ENCODE data around the gene INPP5D.
"Not testable (repeated sequence)": the region's sequence is repeated elsewhere in the genome, so short reads cannot be mapped to it uniquely, and the experiment has no call there.

The INPP5D gene

DNA sequence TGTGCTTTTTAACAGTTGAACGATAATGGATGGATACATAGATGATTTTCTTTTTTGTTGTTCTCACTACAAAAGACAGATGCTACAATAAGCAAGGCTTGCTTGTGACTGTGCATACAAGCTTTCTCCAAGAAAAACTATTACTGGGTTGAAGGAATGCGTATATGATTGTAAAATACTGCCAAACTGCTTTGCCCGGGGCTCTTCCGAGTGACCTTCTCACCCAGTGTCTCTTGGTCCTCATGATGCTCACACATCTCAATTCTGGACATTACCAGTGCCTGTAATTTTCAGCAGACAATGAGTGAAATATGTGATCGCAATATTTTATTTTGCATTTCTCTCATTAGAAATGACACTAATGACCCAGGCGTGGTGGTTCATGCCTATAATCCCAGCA, 35.9 kb downstream of the INPP5D start:
- DNase-seq, result no peak

DNA sequence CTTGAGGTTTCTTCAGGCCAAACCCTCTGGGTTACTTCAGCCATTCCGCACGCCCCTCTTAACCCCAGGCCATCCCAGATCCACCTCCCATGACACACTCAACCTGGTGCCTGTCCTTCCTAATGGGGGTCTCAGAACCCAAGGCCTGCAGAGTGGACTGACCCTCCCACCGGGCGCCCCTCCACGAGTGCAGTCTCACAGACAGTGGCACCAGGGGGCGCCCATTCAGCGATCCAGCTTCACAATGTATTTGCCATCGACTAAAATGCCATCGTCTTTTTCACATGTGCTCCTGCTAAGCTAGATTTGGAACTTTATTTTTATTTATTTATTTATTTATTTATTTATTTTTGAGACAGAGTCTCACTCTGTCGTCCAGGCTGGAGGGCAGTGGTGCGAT, 38.5 kb downstream of the INPP5D start:
- no peak for DNase-seq

GRCh38 chr2:233099820-233100191, 39.7 kb downstream of the INPP5D start:
- not testable (repeated sequence) for DNase-seq

DNA sequence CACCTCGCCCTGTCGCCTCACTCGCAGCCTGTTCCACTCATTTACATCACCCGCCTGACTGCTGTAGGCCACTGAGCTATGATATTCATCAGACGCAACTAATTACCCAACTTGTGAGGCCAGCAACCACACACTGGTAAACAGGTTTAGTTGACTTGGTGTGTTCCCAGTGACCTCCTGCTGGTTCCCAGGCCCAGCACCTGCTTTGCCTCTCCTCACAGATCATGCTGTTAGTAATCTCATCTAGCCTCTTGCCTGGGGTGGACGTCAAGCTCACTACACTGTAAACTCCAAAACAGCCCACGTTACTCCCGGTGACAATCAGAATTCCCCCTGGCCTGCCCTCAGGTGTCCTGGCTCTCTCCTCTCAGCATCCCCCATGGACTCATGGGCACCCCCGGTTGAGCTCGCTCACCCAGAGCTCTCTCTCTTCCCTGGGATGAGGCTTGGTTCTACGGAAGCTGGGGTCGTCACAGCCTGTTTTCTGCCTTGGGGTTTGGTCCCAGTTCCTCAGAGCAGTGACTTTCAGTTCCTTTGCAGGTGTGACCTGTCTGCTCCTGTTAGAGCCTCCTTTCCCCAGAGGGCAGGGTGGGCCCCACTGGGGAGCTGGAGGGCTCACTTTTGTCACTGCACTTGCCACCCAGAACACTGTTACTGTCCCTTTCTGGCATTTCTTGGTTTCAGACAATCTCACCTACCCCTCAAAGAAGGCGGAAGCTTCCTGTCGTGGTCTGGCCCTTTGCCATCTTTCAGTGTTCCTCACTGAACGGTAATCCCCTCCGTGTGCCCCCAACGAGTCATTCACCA, 40.3 kb downstream of the INPP5D start:
- DNase-seq, result no peak

DNA sequence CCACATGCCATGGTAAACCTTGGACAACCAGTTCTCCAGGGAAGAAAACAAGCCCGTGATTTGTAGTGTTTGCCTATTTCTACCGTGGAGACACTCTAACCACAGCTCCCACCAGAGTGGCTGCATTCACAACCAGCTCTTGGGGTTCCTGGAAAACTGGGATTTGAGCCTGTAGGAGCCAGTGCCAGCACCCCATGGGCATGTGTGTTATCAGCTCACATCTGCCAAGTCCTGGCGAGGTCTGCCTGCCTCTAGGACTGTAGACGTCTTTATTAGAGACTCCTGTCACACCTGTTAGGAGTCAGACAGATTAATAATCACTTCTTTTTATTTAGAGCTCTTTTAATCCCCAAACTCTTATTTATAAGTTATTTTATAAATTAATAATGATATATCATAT, 41.0 kb downstream of the INPP5D start:
- DNase-seq, result no peak

- DNase-seq, result no peak
These were observed 41.7 kb downstream of the INPP5D start for GRCh38 chr2:233101816-233102215.

DNA sequence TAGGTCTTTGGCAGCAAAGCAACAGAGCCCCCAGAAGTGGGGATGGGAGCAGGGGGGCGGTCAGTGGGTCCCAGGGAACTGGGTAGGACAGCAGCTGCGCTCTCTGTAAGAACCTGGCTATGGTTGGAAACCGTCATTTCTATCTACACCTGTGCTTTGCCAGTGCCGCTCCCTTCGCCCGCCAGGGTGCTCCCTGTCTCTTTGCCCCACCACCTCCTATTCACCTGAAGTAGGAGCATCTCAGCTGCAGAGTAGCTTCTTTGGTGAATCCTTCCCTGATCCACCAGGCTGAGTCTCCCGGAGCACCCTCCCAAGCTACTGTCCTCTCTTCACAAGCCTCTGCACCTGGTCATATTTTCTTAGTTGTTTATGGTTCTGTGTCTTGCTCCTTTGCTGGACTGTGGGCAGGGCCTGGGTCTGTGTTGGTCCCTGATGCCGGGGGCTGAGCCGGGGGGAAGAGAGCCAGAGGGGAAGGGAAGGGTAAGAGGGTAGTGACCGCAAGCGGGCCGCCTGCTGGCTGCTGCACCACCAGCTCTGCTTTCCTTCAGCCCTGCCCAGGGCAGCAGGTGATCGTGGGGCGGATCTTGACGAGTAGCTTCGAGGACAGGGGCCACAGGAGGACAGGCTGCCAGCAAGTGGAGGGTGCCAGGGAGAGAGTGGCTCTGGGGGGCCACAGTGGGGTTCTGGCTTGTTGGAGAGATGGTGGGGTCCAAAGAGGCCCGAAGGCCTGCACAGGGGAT, 45.2 kb downstream of the INPP5D start:
- no peak for DNase-seq

DNA sequence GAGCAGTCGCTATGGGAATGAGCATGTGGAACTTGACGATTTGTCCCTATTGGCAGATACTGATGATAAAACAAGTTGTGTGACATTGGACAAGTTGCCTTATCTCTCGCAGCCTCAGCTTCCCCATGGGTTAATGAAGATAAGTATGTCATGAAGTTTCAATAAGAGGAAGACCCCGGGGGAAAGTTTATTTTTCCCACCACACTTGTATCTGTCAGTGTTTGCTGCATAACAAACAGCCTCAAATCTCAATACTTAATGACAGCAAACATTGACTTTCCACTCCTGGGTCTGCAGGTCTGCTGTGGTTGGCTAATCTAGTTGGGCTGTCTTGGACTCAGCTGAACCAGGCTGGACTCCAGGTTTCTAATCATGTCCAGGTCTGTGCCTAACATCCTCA, 45.8 kb downstream of the INPP5D start:
- DNase-seq, result no peak

DNA sequence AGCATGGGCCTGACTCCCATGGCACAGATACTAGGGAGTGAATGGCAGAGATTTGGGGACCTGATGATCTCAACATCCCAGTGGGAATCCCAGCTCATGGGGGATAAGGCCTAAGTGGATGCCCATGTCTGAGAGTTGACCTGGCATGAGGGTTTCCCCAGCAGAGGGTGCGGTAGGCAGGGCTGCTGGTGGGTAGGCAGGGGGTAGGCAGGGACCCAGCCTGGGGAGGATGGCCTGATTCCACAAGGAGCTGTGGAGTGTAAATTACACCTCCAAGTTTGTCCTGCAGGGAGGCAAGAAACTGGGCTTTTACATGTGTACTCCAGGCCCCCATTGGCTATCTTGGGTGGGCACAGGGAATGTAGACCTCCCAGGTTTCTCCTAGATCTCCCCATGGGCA, 46.9 kb downstream of the INPP5D start:
- no peak for DNase-seq

DNA sequence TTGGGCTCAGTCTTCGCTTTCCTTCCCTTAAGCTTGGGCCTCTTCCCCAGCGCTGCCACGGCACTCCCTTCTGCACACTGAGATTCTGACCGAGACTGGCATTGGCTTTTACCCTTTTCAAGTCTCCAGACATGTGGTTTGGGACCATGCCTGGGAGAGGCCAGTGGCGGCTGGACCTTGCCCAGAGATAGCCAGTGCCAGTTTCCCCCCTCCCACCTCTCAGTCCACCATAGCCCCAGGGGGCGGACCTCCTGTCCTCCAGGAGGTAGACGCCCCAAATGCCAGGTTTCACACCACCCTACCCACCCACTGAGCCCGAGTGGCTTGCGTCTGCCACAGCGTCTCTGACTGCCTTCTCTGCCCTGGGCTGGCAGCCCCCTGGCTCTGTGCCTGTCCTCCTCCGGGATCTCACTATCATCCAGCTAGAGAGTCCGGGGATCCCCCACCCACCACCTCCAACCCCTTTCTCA, 47.7 kb downstream of the INPP5D start:
- DNase-seq, result no peak

DNA sequence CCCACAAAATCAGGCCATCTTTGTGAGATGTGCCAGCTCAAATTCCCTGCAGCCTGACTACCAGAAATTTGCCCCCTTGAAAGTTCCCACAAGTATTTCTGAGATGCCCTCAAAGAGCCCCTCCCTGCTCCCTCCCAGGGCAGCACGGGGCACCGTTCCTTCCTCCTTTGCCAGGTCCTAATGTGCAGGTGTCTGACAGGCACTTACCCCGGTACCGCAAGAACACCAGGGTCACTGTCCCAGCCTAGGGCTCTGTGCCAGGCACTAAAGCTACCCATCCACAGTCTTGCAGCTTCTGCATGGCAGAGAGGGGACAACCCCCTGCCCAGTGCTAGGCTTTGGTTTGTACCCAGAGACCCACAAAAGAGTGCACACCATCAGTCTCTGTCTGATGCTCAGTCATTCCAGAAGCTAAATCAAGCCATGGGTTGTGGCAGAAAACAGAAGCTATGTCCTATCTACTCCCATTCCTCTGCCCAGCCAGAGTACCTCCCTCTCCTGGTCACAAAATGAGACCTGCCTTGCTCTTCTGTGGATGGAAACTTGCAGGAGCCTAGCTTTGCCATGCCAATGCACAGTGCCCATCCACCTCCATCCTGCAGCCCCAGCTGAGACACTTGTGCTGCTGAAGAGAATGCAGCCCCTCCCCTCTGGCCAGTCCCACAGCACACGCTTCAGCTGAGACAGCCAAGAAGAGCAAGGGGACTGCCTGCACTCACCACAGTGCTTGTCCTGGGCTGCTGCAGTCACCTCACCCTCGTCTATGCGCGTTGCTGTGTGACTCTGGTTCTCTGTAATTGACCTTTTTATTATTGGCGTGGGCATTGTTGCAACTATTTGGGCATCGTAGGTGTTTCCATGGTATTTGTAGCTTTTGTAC, 48.7 kb downstream of the INPP5D start:
- DNase-seq, result no peak

DNA sequence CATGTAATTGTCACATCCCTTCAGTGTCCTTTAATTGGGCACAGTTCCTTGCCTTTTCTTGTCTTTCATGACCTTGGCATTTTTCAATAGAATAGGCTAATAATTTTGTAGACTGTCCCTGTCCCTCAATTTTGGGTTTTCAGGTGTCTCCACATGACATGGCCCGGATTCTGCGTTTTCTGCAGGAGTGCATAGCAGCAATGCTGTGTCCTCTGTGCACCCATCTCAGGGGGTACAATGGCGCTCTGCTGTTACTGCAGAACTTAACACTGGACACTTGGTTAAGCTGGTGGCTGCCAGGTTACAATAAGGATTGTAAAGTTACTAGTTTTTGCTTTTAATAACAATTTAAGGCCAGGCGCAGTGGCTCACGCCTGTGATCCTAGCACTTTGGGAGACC, 51.3 kb downstream of the INPP5D start:
- DNase-seq, result no peak

DNA sequence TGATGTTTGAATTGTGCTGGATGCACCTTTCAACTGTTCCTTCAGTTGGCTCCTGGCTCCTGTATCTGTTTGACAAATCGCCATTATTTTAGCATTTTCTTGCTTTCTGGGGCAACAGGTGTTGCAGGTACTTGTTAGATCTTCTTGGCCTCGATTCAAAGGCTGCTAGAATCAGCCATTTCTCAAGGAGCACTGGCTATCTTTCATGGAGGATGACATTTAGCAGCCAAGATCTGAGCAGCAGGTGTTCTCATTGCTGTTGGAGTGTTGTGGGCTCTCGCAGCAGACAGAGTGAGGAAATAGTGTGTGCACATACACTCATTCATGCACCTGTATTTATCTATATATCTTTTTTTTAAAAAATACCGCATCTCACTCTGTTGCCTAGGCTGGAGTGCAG, 52.2 kb downstream of the INPP5D start:
- DNase-seq, result no peak

GRCh38 chr2:233112776-233113452, 52.8 kb downstream of the INPP5D start:
- no peak for DNase-seq

- DNase-seq, result no peak
These were observed 54.3 kb downstream of the INPP5D start for GRCh38 chr2:233114421-233114861.

DNA sequence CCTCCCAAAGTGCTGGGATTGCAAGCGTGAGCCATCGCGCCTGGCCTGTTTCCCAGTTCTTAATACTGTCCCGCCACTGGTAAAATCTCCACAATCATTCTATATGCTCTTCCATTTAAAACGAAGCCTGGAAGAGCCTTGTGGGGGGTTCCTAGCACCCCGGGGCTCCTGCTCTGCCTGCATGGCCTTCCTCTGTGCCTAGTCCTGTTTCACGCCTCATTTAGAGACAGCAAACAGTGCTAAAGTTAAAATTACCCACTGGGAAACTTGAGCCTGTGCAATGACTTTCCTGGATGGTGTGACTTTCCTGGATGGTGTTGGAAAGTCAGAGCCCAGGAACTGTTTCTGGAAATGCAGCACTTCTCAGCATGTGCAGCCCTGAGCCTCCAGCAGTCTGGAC, 55.0 kb downstream of the INPP5D start:
- DNase-seq, result no peak

DNA sequence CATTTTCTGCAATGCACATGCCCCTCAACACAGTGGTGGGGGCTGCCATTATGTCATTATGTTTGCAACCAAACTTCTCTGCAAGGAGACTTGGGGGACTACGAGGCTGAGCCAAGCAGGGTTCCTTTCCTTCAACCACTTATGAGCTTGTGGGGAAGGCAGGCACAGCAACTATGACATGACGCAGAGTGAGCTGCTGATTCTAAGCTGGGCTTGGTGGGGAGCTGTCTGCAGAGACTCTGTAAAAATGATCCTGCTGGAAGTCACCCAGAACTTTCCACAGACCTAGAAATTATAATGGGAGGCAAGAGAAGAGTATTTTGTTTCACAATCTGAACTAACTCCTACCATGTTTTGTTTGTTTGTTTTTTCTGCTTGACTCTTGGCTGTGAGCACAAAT, 55.6 kb downstream of the INPP5D start:
- no peak for DNase-seq

DNA sequence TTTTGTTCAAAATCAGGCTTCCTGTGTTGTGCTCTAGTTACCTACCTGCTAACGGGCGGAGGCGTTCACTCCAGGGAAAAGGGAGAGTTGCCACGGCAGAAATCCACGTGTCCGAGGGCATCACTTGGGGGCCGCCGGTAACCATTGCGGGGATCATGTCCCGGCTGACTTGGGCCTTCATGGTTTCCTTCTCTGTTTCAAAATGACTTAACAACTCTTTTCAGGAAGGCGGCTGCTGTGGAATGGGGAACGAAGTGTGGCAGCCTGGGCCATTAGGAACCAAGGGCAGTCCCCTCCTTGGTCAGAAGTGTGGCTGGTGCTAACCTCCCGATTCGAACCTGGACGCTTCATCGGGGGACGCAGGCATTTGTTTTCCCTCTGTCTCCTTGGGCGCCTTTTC, 56.8 kb downstream of the INPP5D start:
- no peak for DNase-seq

DNA sequence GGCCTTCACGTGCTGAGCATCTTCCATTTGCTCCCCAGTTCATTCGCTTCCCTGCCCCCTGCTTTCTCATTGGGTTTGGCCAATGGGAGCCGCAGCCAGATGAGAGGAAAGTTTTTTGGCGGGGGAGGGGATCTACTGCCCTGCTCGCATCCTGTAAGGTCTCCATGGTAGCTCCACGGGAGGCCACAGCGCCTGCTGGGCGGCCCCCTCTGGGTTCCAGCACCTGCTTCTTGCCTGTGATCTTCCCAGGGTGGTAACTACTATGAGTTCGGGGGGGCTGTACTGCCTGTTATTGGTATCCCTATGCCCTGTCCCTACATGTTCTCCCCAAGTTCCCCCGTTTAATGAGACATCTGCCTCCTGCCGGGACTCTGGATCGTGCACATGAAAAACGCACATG, 57.2 kb downstream of the INPP5D start:
- no peak for DNase-seq

GRCh38 chr2:233117811-233118647, 57.9 kb downstream of the INPP5D start:
- no peak for DNase-seq

DNA sequence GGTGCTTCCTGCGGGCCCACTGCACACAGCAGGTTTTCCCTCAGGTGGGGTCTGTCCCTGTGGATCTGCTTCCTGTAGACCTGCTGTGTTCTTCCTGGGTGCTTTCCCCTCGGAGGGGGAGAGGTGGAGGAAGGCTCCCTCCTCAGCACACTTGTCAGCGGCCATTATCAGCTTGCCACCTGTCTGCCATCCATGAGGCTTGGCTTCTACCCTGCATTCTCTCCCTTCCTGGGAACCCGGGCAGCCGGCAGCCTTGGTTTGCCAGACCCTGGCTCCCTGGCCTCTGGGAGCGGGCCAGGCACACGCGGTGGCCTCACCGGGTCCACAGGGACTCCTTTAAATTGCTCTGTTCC, 58.5 kb downstream of the INPP5D start:
- DNase-seq, result no peak

DNA sequence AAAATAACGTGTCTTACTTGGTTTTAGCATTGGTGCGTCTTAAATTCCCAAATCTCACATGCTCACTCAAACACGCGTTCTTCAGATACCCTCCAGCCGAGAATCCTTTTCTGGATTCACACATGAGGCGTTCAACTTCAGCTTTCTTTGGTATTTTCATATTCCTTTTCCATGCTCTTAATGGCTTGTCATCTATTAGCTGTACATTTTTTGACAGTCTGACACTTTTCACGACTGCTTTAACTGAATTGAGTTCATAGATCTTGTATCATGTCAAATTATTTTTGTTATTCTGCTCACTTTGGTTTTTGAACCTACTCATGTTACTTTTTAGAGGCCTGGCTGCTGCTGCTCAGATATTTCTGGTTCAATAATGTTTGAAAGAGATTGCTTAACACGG, 59.0 kb downstream of the INPP5D start:
- no peak for DNase-seq

All from NCI-H2029 treated with DMSO at 0.1 percent for 48 hours (cell line).